Left lung (tissue), 10 donors: ENCODE measurements around the gene MAP4K3. TPM values are rescaled to one million over a fixed set of nuclear protein-coding genes. Genes with fewer than 3 reads are reported as not detected.

Experiments
- ATAC-seq: fragments of 200-7000 bp; cut with Tn5 transposase; one replicate; pipeline ENCODE4 v1.9.1; 2020; ENCODE audit warnings: moderate library complexity
- DNase-seq, 4 donors: peaks; one replicate each; pipeline ENCODE4 v3.0.0-alpha.2; 2013 to 2020
- H3K27ac ChIP-seq, 2 donors: fragments of 200-600 bp; sonication (generic) in 1 of 2; one replicate each; pipeline versions ENCODE4 v1.5.0 to v1.8.0; 2020 to 2021
- H3K27me3 ChIP-seq, 2 donors: fragments of 200-600 bp; sonication (generic) in 1 of 2; one replicate each; pipeline versions ENCODE4 v1.5.0 to v1.8.0; 2020 to 2021
- H3K36me3 ChIP-seq, 2 donors: fragments of 200-600 bp; sonication (generic) in 1 of 2; one replicate each; pipeline versions ENCODE4 v1.5.0 to v1.8.0; 2020 to 2021
- H3K4me1 ChIP-seq, 2 donors: fragments of 200-600 bp; one replicate each; pipeline ENCODE4 v1.8.0; 2021
- H3K4me3 ChIP-seq, 2 donors: fragments of 200-600 bp; sonication (generic) in 1 of 2; one replicate each; pipeline versions ENCODE4 v1.5.0 to v1.8.0; 2020 to 2021; ENCODE audit warnings: mild to moderate bottlenecking in 1 of 2
- H3K9me3 ChIP-seq, 2 donors: fragments of 200-600 bp; sonication (generic) in 1 of 2; one replicate each; pipeline versions ENCODE4 v1.5.0 to v1.8.0; 2020 to 2021
- intact Hi-C, 2 donors: fragments of 100-400 bp; cut with DNase I; formaldehyde crosslinking; loops; one replicate each; pipeline versions ENCODE4 v1.11.2 to v1.14.2; 2022
- polyA plus RNA-seq, 6 donors: library from polyadenylated mRNA; unstranded; fragments of 120-200 nt; gene quantifications; one replicate each; pipeline ENCODE4 v1.2.1, GENCODE V29; 2013; ENCODE audit not compliant: insufficient read length in 6 of 6
- total RNA-seq, 2 donors: library from RNA; stranded (reverse); fragmentation: NEBNext Ultra II Directional; extraction: Animal tissue kit (Norgen Biotek cat#: 25700); gene quantifications; one replicate each; pipeline ENCODE4 v1.2.1, GENCODE V29; 2021
- TF ChIP-seq, protein P1 (sequence below), 2 donors: fragments of 200-600 bp; sonication (generic) in 1 of 2; IDR thresholded peaks; one replicate each; pipeline versions ENCODE4 v1.5.0 to v1.8.0; 2021; ENCODE audit warnings: antibody characterized with exemption in 2 of 2
- donor health status: DM: no; HTN: yes; CAD: no.
- donor health status: DM: no; HTN: no; CAD: no.

MAP4K3 gene
- total and polyA plus RNA-seq, 8 donors = 26.0 to 74.5 (median 61.4) TPM

DNA sequence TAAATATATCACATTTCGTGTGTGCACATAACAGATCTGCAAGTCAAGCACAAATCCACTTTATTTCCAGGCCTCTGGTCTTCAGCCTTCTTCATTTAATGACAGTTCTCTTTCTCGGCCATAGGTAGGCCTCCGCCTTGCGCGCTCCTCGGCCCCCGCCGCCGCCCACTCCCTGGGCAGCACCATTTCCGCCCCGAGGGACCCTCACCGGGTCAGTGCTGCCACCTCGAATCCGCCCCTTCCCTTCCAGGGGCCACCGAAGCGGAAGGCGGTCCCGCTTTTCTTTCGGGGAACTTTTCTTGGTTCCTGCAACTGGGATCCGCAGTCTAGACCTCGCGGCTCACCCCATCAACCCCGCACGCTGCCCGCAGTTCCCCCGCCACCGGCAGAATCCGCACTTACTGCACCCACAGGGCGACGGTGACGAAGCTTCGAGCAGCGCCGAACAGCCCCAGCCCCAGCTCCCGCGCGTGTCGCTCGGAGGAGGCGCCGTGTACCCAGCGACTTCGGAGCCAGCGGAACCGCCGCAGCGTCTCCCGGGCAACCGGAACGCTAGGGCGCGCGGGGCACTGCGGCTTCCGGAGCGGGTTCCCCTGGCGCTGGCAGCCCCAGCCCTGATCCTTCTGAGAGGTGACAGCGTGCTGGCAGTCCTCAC is 193.5 kb downstream of the MAP4K3 start, which contains the start of gene CDKL4:
TSS of gene CDKL4 (minus strand) at position 502 of the 655 bp plus-strand sequence.
- H3K4me3 ChIP-seq = peak within 1 kb of the TSS in 1 of 2 donors; percentile 30
- H3K27ac ChIP-seq = no peak within 1 kb of the TSS
- no peaks in the 10 kb centered on the region for H3K4me1 ChIP-seq
- H3K27me3 ChIP-seq = no peaks in the 10 kb centered on the region
- DNase-seq (peak in 3 of 4 donors; percentile 30 to 86 (median 33)), ATAC-seq (peak; percentile 72)
- TF ChIP-seq, protein P1, sequence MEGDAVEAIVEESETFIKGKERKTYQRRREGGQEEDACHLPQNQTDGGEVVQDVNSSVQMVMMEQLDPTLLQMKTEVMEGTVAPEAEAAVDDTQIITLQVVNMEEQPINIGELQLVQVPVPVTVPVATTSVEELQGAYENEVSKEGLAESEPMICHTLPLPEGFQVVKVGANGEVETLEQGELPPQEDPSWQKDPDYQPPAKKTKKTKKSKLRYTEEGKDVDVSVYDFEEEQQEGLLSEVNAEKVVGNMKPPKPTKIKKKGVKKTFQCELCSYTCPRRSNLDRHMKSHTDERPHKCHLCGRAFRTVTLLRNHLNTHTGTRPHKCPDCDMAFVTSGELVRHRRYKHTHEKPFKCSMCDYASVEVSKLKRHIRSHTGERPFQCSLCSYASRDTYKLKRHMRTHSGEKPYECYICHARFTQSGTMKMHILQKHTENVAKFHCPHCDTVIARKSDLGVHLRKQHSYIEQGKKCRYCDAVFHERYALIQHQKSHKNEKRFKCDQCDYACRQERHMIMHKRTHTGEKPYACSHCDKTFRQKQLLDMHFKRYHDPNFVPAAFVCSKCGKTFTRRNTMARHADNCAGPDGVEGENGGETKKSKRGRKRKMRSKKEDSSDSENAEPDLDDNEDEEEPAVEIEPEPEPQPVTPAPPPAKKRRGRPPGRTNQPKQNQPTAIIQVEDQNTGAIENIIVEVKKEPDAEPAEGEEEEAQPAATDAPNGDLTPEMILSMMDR (IDR thresholded peaks at IDR 0.05) = no peak
- H3K36me3 ChIP-seq = peaks cover 0 to 4% of the 10 kb centered on the region in 2 donors
- intact Hi-C loops = no loop called here
- no peaks in the 10 kb centered on the region for H3K9me3 ChIP-seq

DNA sequence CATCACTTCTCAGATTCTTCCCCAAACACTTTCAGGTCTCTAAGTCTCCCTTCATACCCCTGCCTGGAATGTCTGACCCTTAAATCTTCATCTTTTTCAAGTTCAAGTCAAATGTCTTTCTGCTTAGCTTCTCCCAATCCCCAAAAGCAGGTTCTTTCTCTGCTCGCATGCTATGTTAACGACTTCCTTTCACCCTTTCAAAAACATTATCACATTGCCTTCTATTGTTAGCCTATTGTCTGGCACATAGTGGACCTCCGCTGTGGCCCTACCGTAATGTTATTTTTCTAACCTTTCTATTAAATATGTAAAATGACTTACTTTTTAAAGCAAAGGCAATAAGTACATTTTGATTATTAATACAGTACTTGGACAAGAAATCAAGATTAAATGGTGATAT is 195.5 kb downstream of the MAP4K3 start:
- H3K27ac ChIP-seq = no peak overlapping the region
- no peak for DNase-seq
- intact Hi-C loops = no loop called here
- no peaks in the 10 kb centered on the region for H3K36me3 ChIP-seq
- TF ChIP-seq, protein P1 (IDR thresholded peaks at IDR 0.05) = no peak
- no peak overlapping the region for H3K4me3 ChIP-seq
- no peaks in the 10 kb centered on the region for H3K27me3 ChIP-seq
- no peak for ATAC-seq
- no peaks in the 10 kb centered on the region for H3K4me1 ChIP-seq
- no peaks in the 10 kb centered on the region for H3K9me3 ChIP-seq

DNA sequence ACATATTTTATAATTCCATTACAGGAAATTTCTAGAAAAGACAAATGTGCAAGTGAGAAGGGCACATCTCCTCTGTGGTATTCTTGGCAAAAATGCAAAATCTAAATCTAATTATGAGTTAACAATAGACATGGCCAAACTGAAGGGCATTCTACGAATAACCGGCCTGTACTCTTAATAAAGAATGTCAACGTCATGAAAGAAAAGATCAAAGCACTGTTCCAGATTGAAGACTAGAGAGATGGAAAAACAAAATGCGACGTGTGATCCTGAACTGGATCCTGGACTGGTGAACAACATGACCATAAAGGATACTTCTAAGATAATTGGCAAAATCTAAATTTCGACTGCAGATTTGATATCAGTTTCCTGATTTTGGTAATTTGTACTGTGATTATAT is 196.3 kb downstream of the MAP4K3 start:
- ATAC-seq (no peak), DNase-seq (no peak)
- Histone ChIP-seq H3K36me3 (no peaks in the 10 kb centered on the region), H3K4me3 (no peak overlapping the region), H3K4me1 (no peaks in the 10 kb centered on the region), H3K9me3 (no peaks in the 10 kb centered on the region), H3K27ac (no peak overlapping the region), H3K27me3 (no peaks in the 10 kb centered on the region)
- TF ChIP-seq, protein P1 (IDR thresholded peaks at IDR 0.05) = no peak
- intact Hi-C loops = no loop called here

DNA sequence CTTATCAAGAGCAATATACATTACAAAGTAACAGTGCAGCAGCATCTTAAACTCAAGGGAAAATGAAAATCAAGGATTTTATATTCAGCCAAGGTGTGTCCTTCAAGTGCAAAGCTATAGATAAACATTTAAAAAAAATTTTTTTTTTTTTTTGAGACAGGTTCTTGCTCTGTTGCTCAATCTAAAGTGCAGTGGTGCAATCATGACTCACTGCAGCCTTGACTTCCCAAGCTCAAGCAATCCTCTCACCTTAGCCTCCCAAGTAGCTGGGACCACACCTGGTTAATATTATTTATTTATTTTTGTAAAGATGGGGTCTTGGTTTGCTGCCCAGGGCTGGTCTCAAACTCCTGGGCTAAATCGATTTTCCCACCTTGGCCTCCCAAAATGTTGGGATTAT is 202.3 kb downstream of the MAP4K3 start:
- Histone ChIP-seq H3K27ac (no peak overlapping the region), H3K36me3 (no peaks in the 10 kb centered on the region), H3K9me3 (no peaks in the 10 kb centered on the region), H3K27me3 (no peaks in the 10 kb centered on the region), H3K4me1 (peaks cover 0 to 4% of the 10 kb centered on the region in 2 donors), H3K4me3 (no peak overlapping the region)
- DNase-seq (no peak), ATAC-seq (peak; percentile 31)
- TF ChIP-seq, protein P1 (IDR thresholded peaks at IDR 0.05) = no peak
- intact Hi-C loops = no loop called here

DNA sequence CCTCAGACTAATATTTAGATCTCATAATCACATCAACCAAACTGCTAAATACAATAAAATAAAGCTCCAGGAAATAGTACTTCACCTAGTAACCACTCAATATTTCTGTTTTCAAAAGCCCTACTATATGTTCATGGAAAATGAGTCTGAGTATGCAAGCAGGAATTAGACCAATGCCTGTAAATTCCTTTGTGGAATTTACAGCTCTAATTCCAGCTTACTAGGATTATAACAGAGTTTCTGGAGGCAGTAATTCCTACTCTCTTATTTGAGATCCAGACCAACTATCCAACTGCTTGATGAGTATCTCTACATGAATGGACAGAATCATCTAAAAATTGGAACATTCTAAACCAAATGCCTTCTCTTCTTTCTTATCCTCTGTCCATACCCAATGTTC is 204.9 kb downstream of the MAP4K3 start:
- Histone ChIP-seq H3K4me1 (peaks cover 0 to 17% of the 10 kb centered on the region in 2 donors), H3K4me3 (no peak overlapping the region), H3K9me3 (no peaks in the 10 kb centered on the region), H3K27me3 (no peaks in the 10 kb centered on the region), H3K27ac (no peak overlapping the region), H3K36me3 (no peaks in the 10 kb centered on the region)
- DNase-seq (no peak), ATAC-seq (no peak)
- intact Hi-C loops = no loop called here
- TF ChIP-seq, protein P1 (IDR thresholded peaks at IDR 0.05) = no peak
